Ishikawa (cell line): ENCODE data around the gene SNAPIN.

ENCODE experiments used
- CEBPB ChIP-seq: IDR thresholded peaks from 2 replicates; pipeline ENCODE4 v1.6.1; 2012
- CREB1 ChIP-seq: IDR thresholded peaks from 2 replicates; pipeline ENCODE4 v1.6.1; 2012; ENCODE audit warnings: low read depth
- EGR1 ChIP-seq: IDR thresholded peaks from 2 replicates; pipeline ENCODE4 v1.6.1; 2012
- EP300 ChIP-seq: IDR thresholded peaks from 2 replicates; pipeline ENCODE4 v1.6.1; 2012; ENCODE audit warnings: borderline replicate concordance
- FOXM1 ChIP-seq: IDR thresholded peaks from 2 replicates; pipeline ENCODE4 v1.6.1; 2012; ENCODE audit warnings: low read depth, borderline replicate concordance
- NFIC ChIP-seq: IDR thresholded peaks from 2 replicates; pipeline ENCODE4 v1.6.1; 2012
- RAD21 ChIP-seq: IDR thresholded peaks from 2 replicates; pipeline ENCODE4 v1.6.1; 2012; ENCODE audit warnings: low read depth
- TAF1 ChIP-seq: IDR thresholded peaks from 2 replicates; pipeline ENCODE4 v1.6.1; 2012; ENCODE audit warnings: low read depth, mild to moderate bottlenecking
- TCF12 ChIP-seq: IDR thresholded peaks from 2 replicates; pipeline ENCODE4 v1.6.1; 2012; ENCODE audit warnings: low read depth
- TEAD4 ChIP-seq: IDR thresholded peaks from 2 replicates; pipeline ENCODE4 v1.6.1; 2012
- YY1 ChIP-seq: IDR thresholded peaks from 2 replicates; pipeline ENCODE4 v1.6.1; 2012; ENCODE audit warnings: low read depth
- ZBTB7A ChIP-seq: IDR thresholded peaks from 2 replicates; pipeline ENCODE4 v1.6.1; 2012; ENCODE audit warnings: low read depth
- TF ChIP-seq, protein P1 (sequence below): IDR thresholded peaks from 2 replicates; pipeline ENCODE4 v1.6.1; 2012
- TF ChIP-seq, protein P2 (sequence below): IDR thresholded peaks from 2 replicates; pipeline ENCODE4 v1.6.1; 2012
- TF ChIP-seq, protein P3 (sequence below): IDR thresholded peaks from 2 replicates; pipeline ENCODE4 v1.6.1; 2012; ENCODE audit warnings: low read depth, mild to moderate bottlenecking

SNAPIN gene, protein sequence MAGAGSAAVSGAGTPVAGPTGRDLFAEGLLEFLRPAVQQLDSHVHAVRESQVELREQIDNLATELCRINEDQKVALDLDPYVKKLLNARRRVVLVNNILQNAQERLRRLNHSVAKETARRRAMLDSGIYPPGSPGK

DNA sequence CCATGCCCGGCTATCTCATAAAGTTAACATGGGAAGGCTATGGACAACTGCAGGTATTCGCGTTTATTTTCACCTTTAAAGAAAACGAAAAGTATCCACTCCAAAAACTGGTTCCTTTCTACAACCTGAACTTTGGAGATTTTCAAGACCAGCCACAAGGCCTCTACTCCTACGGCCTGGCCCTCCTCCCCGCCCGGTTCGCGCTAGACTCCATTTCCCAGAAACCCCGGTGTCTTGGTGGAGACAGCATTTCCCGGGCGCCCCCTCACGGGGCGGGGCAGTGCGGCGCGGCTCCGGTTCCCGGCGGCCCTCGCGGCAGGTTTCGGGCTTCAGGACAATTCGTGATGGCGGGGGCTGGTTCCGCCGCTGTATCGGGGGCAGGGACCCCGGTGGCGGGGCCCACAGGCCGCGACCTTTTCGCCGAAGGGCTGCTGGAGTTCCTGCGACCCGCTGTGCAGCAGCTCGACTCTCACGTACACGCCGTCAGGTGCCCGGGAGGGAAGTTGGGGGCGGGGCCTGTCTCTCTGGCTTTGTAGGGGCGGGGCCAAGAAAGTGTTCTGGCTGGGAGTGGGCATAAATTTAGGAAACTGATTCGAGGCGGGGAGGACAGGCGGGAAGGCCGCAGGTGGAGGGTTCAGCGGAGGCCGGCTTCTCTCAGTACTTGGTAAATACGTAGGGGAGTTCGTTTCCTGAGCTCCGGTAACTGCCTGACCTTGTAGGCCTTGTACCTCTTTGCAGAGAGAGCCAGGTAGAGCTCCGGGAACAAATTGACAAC lies at the start of gene SNAPIN:
TSS of gene SNAPIN (plus strand) at position 304 of the 775 bp plus-strand sequence. CDS start at position 345, 41 bp downstream.
- TF ChIP-seq ZBTB7A (0 out of 2 replicates have a peak, but pooled peaks have one; percentile 47), CEBPB (no peak), TAF1 (peak; percentile 79), TEAD4 (no peak), TCF12 (0 out of 2 replicates have a peak, but pooled peaks have one; percentile 24), FOXM1 (no peak), YY1 (peak; percentile 83), NFIC (no peak), CREB1 (peak; percentile 49; the same call in 1 of the 2 replicates), RAD21 (peak; percentile 8; the same call in 1 of the 2 replicates), EGR1 (peak; percentile 89), EP300 (0 out of 2 replicates have a peak, but pooled peaks have one; percentile 34)
- TF ChIP-seq, protein P1, sequence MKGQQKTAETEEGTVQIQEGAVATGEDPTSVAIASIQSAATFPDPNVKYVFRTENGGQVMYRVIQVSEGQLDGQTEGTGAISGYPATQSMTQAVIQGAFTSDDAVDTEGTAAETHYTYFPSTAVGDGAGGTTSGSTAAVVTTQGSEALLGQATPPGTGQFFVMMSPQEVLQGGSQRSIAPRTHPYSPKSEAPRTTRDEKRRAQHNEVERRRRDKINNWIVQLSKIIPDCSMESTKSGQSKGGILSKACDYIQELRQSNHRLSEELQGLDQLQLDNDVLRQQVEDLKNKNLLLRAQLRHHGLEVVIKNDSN = peak; percentile 30
- TF ChIP-seq, protein P2, sequence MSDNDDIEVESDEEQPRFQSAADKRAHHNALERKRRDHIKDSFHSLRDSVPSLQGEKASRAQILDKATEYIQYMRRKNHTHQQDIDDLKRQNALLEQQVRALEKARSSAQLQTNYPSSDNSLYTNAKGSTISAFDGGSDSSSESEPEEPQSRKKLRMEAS = peak; percentile 56; the same call in 1 of the 2 replicates

DNA sequence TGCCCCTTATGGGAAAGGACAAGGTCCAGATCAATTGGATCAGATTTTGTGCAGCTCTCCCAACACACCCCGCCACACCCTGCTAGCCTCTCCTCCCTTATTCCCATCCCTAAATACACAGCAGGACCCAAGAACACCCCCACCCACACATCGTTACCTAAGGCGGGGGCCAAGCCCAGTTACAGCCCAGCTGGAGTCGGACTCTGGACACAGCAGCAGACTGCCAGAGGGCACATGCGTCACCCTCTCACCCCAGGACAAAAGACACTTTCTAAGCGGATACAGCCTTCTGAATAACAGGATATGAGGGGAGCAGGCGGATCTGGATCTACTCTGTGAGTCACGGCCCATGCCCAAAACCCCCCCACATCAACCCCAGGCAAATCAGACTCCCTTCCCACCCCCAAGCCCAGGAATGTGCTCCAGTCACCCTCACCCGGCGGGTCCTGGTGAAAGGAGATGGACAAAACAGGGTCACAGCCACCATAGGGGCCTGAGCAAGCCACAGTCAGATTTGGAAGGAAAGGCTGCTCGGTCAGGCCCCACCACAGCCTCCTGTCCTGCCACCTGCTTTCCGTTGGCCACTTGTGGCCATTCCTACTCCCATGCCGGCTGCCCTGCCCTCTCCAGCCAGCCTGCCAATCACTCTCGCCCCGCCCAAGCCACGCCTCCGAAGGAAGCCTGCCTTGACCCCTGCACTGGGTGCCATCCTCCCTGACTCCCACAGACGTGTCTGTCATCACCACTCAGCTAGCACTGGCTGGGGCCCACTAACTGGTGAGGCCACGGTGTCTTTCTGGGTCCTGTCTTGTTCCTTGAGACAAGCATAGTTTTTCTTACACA lies 49.5 kb upstream of the SNAPIN start:
- TF ChIP-seq, protein P1 = no peak
- TF ChIP-seq TEAD4 (peak; percentile 89), ZBTB7A (peak; percentile 53; the same call in 1 of the 2 replicates), YY1 (0 out of 2 replicates have a peak, but pooled peaks have one; percentile 42), NFIC (peak; percentile 21; the same call in 1 of the 2 replicates), CEBPB (no peak), TCF12 (peak; percentile 84), EGR1 (peak; percentile 36), RAD21 (no peak), FOXM1 (peak; percentile 39; the same call in 1 of the 2 replicates), TAF1 (no peak), CREB1 (no peak), EP300 (peak; percentile 48; the same call in 1 of the 2 replicates)
- TF ChIP-seq, protein P3, sequence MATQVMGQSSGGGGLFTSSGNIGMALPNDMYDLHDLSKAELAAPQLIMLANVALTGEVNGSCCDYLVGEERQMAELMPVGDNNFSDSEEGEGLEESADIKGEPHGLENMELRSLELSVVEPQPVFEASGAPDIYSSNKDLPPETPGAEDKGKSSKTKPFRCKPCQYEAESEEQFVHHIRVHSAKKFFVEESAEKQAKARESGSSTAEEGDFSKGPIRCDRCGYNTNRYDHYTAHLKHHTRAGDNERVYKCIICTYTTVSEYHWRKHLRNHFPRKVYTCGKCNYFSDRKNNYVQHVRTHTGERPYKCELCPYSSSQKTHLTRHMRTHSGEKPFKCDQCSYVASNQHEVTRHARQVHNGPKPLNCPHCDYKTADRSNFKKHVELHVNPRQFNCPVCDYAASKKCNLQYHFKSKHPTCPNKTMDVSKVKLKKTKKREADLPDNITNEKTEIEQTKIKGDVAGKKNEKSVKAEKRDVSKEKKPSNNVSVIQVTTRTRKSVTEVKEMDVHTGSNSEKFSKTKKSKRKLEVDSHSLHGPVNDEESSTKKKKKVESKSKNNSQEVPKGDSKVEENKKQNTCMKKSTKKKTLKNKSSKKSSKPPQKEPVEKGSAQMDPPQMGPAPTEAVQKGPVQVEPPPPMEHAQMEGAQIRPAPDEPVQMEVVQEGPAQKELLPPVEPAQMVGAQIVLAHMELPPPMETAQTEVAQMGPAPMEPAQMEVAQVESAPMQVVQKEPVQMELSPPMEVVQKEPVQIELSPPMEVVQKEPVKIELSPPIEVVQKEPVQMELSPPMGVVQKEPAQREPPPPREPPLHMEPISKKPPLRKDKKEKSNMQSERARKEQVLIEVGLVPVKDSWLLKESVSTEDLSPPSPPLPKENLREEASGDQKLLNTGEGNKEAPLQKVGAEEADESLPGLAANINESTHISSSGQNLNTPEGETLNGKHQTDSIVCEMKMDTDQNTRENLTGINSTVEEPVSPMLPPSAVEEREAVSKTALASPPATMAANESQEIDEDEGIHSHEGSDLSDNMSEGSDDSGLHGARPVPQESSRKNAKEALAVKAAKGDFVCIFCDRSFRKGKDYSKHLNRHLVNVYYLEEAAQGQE = no peak
- TF ChIP-seq, protein P2 = peak; percentile 53; the same call in 1 of the 2 replicates

DNA sequence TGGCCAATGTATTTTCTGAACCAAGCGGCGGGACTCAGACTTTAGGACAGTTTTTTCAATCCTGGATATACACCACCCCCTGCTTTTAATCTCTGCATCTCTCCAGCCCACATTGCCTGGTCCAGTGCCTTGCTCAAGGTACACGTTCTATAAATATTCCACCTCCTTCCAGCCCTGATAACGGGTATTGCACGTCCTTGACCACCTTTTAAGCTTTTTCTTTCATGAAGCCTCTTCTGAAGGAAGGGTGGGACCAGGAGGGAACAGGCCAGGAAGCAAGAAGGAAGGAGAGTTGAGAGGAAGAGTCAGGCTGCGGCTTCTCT lies 49.0 kb upstream of the SNAPIN start:
- TF ChIP-seq TEAD4 = no peak
- no peak for TF ChIP-seq RAD21
- TF ChIP-seq FOXM1 = no peak
- no peak for TF ChIP-seq TAF1
- no peak for TF ChIP-seq YY1
- no peak for TF ChIP-seq EGR1
- TF ChIP-seq EP300 = no peak
- TF ChIP-seq, protein P2 = no peak
- TF ChIP-seq, protein P1 = no peak
- no peak for TF ChIP-seq NFIC
- no peak for TF ChIP-seq CREB1
- TF ChIP-seq TCF12 = no peak
- TF ChIP-seq, protein P3 = no peak
- TF ChIP-seq CEBPB = no peak
- no peak for TF ChIP-seq ZBTB7A
